Measurements from ENCODE around the gene NECAB2.

Gene NECAB2

DNA sequence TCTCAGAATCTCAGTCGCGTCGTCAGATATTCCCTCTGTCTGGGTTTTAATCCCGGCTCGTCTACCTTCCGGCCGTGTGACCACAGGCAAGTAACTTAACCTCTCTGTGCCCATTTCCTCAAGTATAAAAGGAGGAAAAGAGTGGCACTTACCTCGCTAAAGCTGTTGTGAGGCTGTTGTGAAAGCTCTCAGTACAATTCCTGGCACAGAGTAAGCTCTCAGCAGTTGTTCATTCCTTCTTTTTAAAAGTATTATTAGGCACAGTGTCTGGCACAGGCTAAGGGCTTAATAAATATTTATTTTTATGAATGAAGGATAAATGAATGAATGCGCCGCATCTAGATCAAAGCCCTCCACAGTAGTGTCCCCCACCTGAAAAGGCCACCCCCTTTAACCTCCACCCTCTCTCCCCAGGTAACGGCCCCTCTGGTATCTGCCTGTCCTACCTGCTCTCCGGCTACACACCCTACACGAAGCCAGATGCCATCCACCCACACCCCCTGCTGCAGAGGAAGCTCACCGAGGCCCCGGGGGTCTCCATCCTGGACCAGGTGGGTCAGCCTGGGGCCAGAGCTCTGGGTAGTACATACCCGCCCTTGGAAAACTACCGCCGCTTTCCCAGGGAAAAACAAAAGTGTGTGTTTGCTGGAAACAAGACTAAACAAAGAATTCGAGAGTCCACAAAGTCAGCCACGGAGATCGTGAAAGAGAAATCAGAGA, 9.0 kb upstream of the NECAB2 start:
- no peaks in the 10 kb centered on the region for H3K27me3 ChIP-seq
- H3K27ac ChIP-seq = no peak overlapping the region
- intact Hi-C loops (cut with DNase I; ENCODE audit: low total_unique reads) = no loop called here
- no peak for DNase-seq
- peaks cover 28 to 63% (median 56%) of the 10 kb centered on the region in 3 donors for H3K36me3 ChIP-seq
- H3K9me3 ChIP-seq = no peaks in the 10 kb centered on the region
- peaks cover 0 to 41% (median 18%) of the 10 kb centered on the region in 4 donors for H3K4me1 ChIP-seq
- TF ChIP-seq, protein P1, sequence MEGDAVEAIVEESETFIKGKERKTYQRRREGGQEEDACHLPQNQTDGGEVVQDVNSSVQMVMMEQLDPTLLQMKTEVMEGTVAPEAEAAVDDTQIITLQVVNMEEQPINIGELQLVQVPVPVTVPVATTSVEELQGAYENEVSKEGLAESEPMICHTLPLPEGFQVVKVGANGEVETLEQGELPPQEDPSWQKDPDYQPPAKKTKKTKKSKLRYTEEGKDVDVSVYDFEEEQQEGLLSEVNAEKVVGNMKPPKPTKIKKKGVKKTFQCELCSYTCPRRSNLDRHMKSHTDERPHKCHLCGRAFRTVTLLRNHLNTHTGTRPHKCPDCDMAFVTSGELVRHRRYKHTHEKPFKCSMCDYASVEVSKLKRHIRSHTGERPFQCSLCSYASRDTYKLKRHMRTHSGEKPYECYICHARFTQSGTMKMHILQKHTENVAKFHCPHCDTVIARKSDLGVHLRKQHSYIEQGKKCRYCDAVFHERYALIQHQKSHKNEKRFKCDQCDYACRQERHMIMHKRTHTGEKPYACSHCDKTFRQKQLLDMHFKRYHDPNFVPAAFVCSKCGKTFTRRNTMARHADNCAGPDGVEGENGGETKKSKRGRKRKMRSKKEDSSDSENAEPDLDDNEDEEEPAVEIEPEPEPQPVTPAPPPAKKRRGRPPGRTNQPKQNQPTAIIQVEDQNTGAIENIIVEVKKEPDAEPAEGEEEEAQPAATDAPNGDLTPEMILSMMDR (IDR thresholded peaks at IDR 0.05) = no peak
- H3K4me3 ChIP-seq = no peak overlapping the region

DNA sequence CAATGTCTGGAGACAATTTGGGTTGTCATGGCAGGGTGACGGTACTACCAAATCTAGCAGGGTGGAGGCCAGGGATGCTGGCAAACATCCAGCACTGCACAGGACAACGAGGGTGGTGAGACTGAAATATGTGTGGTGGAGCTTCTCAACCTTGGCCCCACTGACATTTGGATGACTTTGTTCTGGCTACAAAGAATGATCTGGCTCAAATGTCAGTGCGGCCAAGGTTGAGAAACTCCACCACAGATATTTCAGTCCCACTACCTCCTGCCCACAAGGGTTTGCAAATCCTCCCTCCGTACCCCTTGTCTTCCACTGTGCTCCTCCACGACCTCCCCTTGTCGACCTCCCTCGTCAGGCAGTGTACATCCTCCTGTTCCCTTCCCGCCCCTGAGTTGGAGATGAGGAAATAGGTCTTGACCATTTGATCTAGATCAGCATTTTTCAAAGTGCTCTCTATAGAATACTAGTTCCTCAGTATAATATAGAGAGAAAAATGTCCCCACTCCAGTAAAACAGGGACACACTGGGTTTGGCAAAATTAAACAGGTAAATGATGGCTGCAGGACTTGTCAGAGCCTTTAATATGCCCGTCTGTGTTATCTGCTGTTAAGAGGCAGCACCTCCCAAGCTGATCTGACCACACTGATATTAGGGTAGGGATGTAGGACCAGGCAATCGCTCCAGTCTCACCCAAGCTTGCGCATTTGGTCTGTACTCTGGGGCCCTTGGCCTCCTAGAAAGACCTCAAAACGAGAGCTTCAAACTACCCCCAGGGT, 8.2 kb upstream of the NECAB2 start:
- Histone ChIP-seq H3K27me3 (no peaks in the 10 kb centered on the region), H3K27ac (no peak overlapping the region), H3K9me3 (no peaks in the 10 kb centered on the region), H3K4me1 (peaks cover 0 to 33% (median 10%) of the 10 kb centered on the region in 4 donors), H3K4me3 (no peak overlapping the region), H3K36me3 (peaks cover 28 to 68% (median 57%) of the 10 kb centered on the region in 3 donors)
- TF ChIP-seq, protein P1 (IDR thresholded peaks at IDR 0.05) = no peak
- no peak for DNase-seq
- intact Hi-C loops (cut with DNase I; ENCODE audit: low total_unique reads) = loop anchor here (10.0 kb wide), 1 partner anchor 225 kb away; the partner anchor contains the start of gene TAF1C

DNA sequence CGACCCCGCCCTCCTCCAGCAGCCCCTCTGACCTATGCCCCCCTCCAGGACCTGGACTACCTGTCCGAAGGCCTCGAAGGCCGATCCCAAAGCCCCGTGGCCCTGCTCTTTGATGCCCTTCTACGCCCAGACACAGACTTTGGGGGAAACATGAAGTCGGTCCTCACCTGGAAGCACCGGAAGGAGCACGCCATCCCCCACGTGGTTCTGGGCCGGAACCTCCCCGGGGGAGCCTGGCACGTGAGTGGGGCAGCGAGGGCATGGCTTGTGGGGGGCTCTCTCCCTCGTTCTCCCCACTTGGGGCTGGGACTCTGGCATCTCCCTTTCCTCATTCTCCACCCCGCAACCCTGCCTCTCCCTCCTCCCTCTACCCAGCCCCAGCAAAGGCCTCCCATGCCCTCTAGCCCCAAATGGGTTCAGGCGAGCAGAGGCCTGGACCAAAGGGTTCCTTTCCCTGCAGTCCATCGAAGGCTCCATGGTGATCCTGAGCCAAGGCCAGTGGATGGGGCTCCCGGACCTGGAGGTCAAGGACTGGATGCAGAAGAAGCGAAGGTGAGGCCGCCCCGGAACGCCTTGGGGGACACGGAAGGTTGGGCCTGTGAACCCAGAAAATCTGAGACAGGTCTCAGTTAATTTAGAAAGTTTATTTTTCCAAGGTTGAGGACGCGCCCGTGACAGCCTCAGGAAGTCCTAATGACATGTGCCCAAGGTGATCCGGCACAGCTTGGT, 7.4 kb upstream of the NECAB2 start:
- Histone ChIP-seq H3K4me3 (no peak overlapping the region), H3K27ac (no peak overlapping the region), H3K27me3 (no peaks in the 10 kb centered on the region), H3K9me3 (no peaks in the 10 kb centered on the region), H3K36me3 (peaks cover 34 to 77% (median 65%) of the 10 kb centered on the region in 3 donors), H3K4me1 (peaks cover 0 to 25% (median 6%) of the 10 kb centered on the region in 4 donors)
- intact Hi-C loops (cut with DNase I; ENCODE audit: low total_unique reads) = loop anchor here (10.0 kb wide), 1 partner anchor 224 kb away; the partner anchor contains the start of gene TAF1C
- TF ChIP-seq, protein P1 (IDR thresholded peaks at IDR 0.05) = no peak
- no peak for DNase-seq

DNA sequence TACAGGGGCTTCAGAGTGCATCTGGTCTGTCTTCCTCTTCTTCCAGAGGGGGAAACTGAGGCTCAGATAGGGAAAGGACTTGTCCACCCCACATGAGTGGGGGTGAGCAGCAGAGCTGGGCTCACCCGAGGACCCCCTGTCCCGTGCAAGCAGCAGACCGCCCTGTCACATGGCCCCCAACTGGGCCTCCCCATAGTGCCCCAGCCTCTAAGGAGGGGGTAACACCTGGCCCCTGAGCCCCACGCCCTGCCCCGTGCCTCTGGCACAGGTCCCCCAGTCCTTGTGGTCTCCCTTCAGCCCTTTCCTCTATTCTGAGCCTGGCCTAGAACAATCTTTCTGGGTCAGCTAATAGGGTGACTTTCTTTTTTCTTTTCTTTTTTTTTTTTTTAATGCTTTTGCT, 6.5 kb upstream of the NECAB2 start:
- H3K9me3 ChIP-seq = no peaks in the 10 kb centered on the region
- no peak for DNase-seq
- no peaks in the 10 kb centered on the region for H3K27me3 ChIP-seq
- no peak overlapping the region for H3K4me3 ChIP-seq
- TF ChIP-seq, protein P1 (IDR thresholded peaks at IDR 0.05) = no peak
- intact Hi-C loops (cut with DNase I; ENCODE audit: low total_unique reads) = loop anchor here (10.0 kb wide), 1 partner anchor 223 kb away; the partner anchor contains the start of gene TAF1C
- peaks cover 38 to 86% (median 73%) of the 10 kb centered on the region in 3 donors for H3K36me3 ChIP-seq
- no peak overlapping the region for H3K27ac ChIP-seq
- H3K4me1 ChIP-seq = peaks cover 0 to 17% (median 4%) of the 10 kb centered on the region in 4 donors

Data from tibial artery (tissue), 4 donors.